ENCODE data around the gene INSR.

The INSR gene

DNA sequence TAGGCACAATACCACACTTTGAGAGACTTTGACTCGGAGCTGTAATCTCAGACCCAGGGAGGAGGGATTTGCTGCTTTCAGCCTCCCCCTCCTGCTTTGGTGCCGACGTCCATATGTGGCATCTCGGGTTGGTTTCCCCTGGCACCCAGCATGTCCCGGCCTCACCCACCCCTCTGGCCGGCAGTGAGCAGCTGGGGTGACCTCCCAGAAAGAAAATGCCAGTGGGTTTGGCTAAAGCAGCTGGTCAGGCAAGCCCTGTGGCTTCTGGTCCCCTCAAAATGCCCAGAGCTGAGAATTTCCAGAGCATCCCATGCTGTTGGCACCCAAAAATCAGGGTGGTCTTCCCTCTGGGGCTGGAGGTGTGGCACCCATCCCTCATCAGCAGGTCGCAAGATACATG lies 34.1 kb downstream of the INSR start:
- Histone ChIP-seq H3K4me1 (peaks cover 0 to 74% (median 34%) of the 10 kb centered on the region in 4 donors), H3K27me3 (no peaks in the 10 kb centered on the region), H3K27ac (no peak overlapping the region), H3K36me3 (peaks cover 0 to 9% (median 6%) of the 10 kb centered on the region in 3 donors), H3K4me3 (no peak overlapping the region), H3K9me3 (no peaks in the 10 kb centered on the region)
- intact Hi-C loops (cut with DNase I; ENCODE audit: low total_unique reads): no loop called here
- no peak for DNase-seq
- TF ChIP-seq, protein P1, sequence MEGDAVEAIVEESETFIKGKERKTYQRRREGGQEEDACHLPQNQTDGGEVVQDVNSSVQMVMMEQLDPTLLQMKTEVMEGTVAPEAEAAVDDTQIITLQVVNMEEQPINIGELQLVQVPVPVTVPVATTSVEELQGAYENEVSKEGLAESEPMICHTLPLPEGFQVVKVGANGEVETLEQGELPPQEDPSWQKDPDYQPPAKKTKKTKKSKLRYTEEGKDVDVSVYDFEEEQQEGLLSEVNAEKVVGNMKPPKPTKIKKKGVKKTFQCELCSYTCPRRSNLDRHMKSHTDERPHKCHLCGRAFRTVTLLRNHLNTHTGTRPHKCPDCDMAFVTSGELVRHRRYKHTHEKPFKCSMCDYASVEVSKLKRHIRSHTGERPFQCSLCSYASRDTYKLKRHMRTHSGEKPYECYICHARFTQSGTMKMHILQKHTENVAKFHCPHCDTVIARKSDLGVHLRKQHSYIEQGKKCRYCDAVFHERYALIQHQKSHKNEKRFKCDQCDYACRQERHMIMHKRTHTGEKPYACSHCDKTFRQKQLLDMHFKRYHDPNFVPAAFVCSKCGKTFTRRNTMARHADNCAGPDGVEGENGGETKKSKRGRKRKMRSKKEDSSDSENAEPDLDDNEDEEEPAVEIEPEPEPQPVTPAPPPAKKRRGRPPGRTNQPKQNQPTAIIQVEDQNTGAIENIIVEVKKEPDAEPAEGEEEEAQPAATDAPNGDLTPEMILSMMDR (IDR thresholded peaks at IDR 0.05): no peak

DNA sequence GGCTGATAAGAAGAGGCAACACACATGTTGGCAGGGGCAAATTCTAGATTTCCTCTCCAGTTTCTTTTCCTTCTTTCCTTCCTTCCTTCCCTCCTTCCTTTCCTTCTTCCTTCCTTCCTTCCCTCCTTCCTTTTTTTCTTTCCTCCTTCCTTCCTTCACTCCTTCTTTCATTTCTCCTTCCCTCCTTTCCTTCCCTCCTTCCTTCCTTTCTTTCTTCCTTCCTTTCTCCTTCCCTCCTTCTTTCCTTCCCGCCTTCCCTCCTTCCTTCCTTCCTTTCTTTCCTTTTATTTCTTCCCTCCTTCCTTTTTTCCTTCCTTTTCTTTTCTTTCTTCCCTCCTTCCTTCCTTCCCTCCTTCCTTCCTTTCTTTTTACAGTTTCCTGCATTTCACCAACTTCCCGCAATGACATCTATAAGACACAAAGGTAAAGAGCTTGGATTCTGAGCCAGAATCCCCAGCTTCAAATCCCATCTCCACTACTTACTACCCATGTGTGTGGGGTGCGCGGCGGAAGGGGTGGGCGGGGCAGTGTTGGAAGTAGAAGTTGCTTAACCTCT lies 35.3 kb downstream of the INSR start:
- Histone ChIP-seq H3K36me3 (peaks cover 0 to 9% (median 5%) of the 10 kb centered on the region in 3 donors), H3K4me3 (no peak overlapping the region), H3K27ac (no peak overlapping the region), H3K27me3 (no peaks in the 10 kb centered on the region), H3K4me1 (peaks cover 0 to 75% (median 34%) of the 10 kb centered on the region in 4 donors), H3K9me3 (no peaks in the 10 kb centered on the region)
- intact Hi-C loops (cut with DNase I; ENCODE audit: low total_unique reads): no loop called here
- DNase-seq: no peak
- TF ChIP-seq, protein P1 (IDR thresholded peaks at IDR 0.05): no peak

DNA sequence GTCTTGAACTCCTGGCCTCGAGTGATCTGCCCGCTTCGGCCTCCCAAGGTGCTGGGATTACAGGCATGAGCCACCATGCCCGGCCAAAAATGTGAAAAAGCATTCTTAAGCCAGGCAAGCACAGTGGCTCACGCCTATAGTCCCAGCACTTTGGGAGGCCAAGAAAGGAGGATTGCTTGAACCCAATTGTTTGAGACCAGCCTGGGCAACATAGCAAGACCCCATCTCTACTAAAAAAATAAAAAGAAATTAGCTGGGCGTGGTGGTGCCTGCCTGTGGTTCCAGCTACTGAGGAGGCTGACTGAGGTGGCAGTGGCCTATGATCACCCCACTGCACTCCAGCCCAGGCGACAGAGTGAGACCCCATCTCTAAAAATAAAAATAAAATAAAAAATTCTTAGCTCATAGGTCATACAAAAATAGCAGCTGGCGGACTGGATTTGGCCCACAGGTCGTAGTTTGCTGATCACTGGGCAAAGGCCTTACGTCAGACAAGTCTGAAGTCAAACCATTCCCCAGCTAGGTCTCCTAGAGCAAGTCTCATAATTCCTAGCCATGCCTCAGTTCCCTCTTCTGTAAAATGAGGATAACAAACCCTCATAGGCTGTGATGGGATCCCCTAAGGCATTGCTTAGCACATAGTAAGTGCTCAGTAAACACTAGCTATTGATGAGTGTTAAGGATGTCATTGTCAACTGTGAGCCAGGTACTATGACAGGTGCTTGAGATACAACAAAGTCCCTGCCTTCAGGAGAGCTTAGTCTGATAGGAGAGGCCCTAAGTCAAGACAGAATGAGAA lies 36.0 kb downstream of the INSR start:
- no peaks in the 10 kb centered on the region for H3K9me3 ChIP-seq
- peaks cover 0 to 9% (median 5%) of the 10 kb centered on the region in 3 donors for H3K36me3 ChIP-seq
- no peak overlapping the region for H3K4me3 ChIP-seq
- no peaks in the 10 kb centered on the region for H3K27me3 ChIP-seq
- H3K27ac ChIP-seq: no peak overlapping the region
- DNase-seq: no peak
- peaks cover 0 to 70% (median 32%) of the 10 kb centered on the region in 4 donors for H3K4me1 ChIP-seq
- TF ChIP-seq, protein P1 (IDR thresholded peaks at IDR 0.05): no peak
- intact Hi-C loops (cut with DNase I; ENCODE audit: low total_unique reads): no loop called here

DNA sequence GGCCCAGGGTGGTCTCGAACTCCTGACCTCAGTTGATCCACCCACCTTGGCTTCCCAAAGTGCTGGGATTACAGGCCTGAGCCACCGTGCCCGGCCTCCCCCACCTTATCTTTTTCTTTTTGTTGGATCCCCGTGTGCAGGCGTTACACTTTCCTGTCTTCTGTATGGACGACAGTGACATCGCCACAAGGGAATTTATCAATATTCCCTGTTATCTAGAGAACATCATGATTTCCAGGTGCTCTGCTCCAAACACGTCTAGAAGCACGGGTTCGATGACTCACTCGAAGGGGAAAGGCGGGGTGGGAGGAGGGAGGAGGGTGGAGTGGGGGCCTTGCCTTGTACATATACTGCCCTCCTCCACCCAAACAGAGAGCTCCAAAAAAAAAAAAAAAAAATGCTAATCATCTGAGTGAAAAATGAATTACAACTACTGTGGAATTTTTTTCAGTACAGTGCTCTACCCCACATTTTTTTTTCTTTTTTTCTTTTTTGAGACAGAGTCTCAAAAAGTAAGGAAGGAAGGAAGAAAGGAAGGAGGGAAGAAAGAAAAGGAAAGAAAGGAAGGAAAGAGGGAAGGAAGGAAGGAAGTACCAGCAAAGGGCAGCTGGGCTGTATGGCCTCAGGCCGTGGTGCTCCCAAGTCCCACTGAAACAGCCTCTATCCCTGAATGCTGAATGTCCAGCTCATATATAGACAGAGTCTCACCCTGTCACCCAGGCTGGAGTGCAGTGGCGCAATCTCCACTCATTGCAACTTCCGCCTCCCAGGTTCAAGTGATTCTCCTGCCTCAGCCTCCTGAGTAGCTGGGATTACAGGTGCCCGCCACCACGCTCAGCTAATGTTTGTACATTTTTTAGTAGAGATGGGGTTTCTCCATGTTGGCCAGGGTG lies 36.8 kb downstream of the INSR start:
- H3K4me1 ChIP-seq: peaks cover 0 to 61% (median 28%) of the 10 kb centered on the region in 4 donors
- no peak for DNase-seq
- H3K27ac ChIP-seq: no peak overlapping the region
- intact Hi-C loops (cut with DNase I; ENCODE audit: low total_unique reads): no loop called here
- no peak overlapping the region for H3K4me3 ChIP-seq
- TF ChIP-seq, protein P1 (IDR thresholded peaks at IDR 0.05): no peak
- peaks cover 0 to 4% (median 0%) of the 10 kb centered on the region in 3 donors for H3K36me3 ChIP-seq
- no peaks in the 10 kb centered on the region for H3K9me3 ChIP-seq
- H3K27me3 ChIP-seq: no peaks in the 10 kb centered on the region

DNA sequence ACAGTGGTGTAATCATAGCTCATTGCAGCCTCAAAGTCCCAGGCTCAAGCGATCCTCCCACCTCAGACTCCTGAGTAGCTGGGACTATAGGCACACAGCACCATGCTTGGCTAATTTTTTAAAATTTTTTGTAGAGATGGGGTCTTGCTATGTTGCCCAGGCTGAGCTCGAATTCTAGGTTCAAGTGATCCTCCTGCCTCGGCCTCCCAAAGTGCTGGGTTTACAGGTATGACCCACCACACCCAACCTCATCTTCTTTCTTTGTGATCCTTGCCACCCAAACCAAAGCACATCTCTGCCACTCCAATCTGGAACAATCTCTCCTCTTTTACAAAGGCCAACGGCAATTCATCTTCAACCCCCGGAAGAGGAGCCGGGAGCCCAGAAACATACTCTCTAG lies 38.6 kb downstream of the INSR start:
- no peak for DNase-seq
- H3K27ac ChIP-seq: no peak overlapping the region
- no peak overlapping the region for H3K4me3 ChIP-seq
- H3K9me3 ChIP-seq: no peaks in the 10 kb centered on the region
- H3K36me3 ChIP-seq: no peaks in the 10 kb centered on the region
- peaks cover 6 to 56% (median 26%) of the 10 kb centered on the region in 4 donors for H3K4me1 ChIP-seq
- TF ChIP-seq, protein P1 (IDR thresholded peaks at IDR 0.05): no peak
- no peaks in the 10 kb centered on the region for H3K27me3 ChIP-seq
- intact Hi-C loops (cut with DNase I; ENCODE audit: low total_unique reads): no loop called here

Data from tibial artery (tissue), 4 donors.